Measurements from ENCODE around the gene CYP2S1. TPM values are rescaled to one million over a fixed set of nuclear protein-coding genes. Genes with fewer than 3 reads are reported as not detected.

The CYP2S1 gene
- total RNA-seq, 3 donors from 2014 or later, result 0.80 to 2.0 (median 2.0) TPM

GRCh38 chr19:41189425-41190065 lies 3.5 kb upstream of the CYP2S1 start:
- no peak for TF ChIP-seq POLR2AphosphoS5 (IDR thresholded peaks at IDR 0.05)
- TF ChIP-seq POLR2A (IDR thresholded peaks at IDR 0.05), result no peak
- no peak for TF ChIP-seq CTCF (IDR thresholded peaks at IDR 0.05)
- Histone ChIP-seq H3K27ac (no peak overlapping the region), H3K4me3 (no peak overlapping the region), H3K4me1 (no peaks in the 10 kb centered on the region), H3K36me3 (no peaks in the 10 kb centered on the region), H3K27me3 (peaks cover 5 to 23% of the 10 kb centered on the region in 2 donors), H3K9me3 (no peaks in the 10 kb centered on the region)
- intact Hi-C loops (cut with DNase I; ENCODE audit: low total_unique reads), result no loop called here
- DNase-seq (ENCODE audit: low spot score in 2 of 2), result no peak

GRCh38 chr19:41193430-41194156 lies 574 bp downstream of the CYP2S1 start:
- Histone ChIP-seq H3K9me3 (no peaks in the 10 kb centered on the region), H3K27me3 (peaks cover 5 to 23% of the 10 kb centered on the region in 2 donors), H3K4me1 (no peaks in the 10 kb centered on the region), H3K36me3 (no peaks in the 10 kb centered on the region), H3K4me3 (peak overlapping the region; percentile 27 to 58 (median 45)), H3K27ac (no peak overlapping the region)
- TF ChIP-seq POLR2A (IDR thresholded peaks at IDR 0.05), result no peak
- TF ChIP-seq CTCF (IDR thresholded peaks at IDR 0.05), result no peak
- no peak for TF ChIP-seq POLR2AphosphoS5 (IDR thresholded peaks at IDR 0.05)
- intact Hi-C loops (cut with DNase I; ENCODE audit: low total_unique reads), result no loop called here
- DNase-seq (ENCODE audit: low spot score in 2 of 2), result no peak

- Histone ChIP-seq H3K27ac (no peak overlapping the region), H3K27me3 (peaks cover 5 to 23% of the 10 kb centered on the region in 2 donors), H3K4me1 (no peaks in the 10 kb centered on the region), H3K36me3 (no peaks in the 10 kb centered on the region), H3K9me3 (no peaks in the 10 kb centered on the region), H3K4me3 (no peak overlapping the region)
- no peak for DNase-seq (ENCODE audit: low spot score in 2 of 2)
- intact Hi-C loops (cut with DNase I; ENCODE audit: low total_unique reads), result no loop called here
- TF ChIP-seq POLR2A (IDR thresholded peaks at IDR 0.05) (no peak), CTCF (IDR thresholded peaks at IDR 0.05) (no peak), POLR2AphosphoS5 (IDR thresholded peaks at IDR 0.05) (no peak)
Measured at GRCh38 chr19:41194157-41194552, 1.1 kb downstream of the CYP2S1 start.

GRCh38 chr19:41195675-41196497 lies 2.9 kb downstream of the CYP2S1 start:
- Histone ChIP-seq H3K4me1 (no peaks in the 10 kb centered on the region), H3K36me3 (no peaks in the 10 kb centered on the region), H3K27ac (no peak overlapping the region), H3K9me3 (no peaks in the 10 kb centered on the region), H3K27me3 (peaks cover 5 to 23% of the 10 kb centered on the region in 2 donors), H3K4me3 (no peak overlapping the region)
- intact Hi-C loops (cut with DNase I; ENCODE audit: low total_unique reads), result no loop called here
- no peak for DNase-seq (ENCODE audit: low spot score in 2 of 2)
- no peak for TF ChIP-seq POLR2A (IDR thresholded peaks at IDR 0.05)

GRCh38 chr19:41198559-41198958 lies 5.5 kb downstream of the CYP2S1 start:
- no peak for TF ChIP-seq POLR2AphosphoS5 (IDR thresholded peaks at IDR 0.05)
- no peak for TF ChIP-seq CTCF (IDR thresholded peaks at IDR 0.05)
- no peak for TF ChIP-seq POLR2A (IDR thresholded peaks at IDR 0.05)
- DNase-seq (ENCODE audit: low spot score in 2 of 2), result no peak
- H3K36me3 ChIP-seq, result no peaks in the 10 kb centered on the region
- peaks cover 0 to 4% of the 10 kb centered on the region in 2 donors for H3K27me3 ChIP-seq
- intact Hi-C loops (cut with DNase I; ENCODE audit: low total_unique reads), result no loop called here
- H3K4me1 ChIP-seq, result no peaks in the 10 kb centered on the region
- no peak overlapping the region for H3K4me3 ChIP-seq
- no peaks in the 10 kb centered on the region for H3K9me3 ChIP-seq
- no peak overlapping the region for H3K27ac ChIP-seq

Data from breast epithelium (tissue), 4 donors.